WERI-Rb-1 (cell line): ENCODE results near the gene ELF2.
"Not testable (repeated sequence)": the region's sequence is repeated elsewhere in the genome, so short reads cannot be mapped to it uniquely, and the experiment has no call there.

Experiments used
- DNase-seq: peaks from one replicate; pipeline ENCODE4 v3.0.0-alpha.2; 2020
- H3K27ac ChIP-seq: fragments of 250-450 bp; sonication (Bioruptor Pico); 2 replicates; pipeline ENCODE4 v1.5.1; 2020; ENCODE audit warnings: mild to moderate bottlenecking, moderate library complexity
- H3K27me3 ChIP-seq: fragments of 250-450 bp; sonication (Bioruptor Pico); 2 replicates; pipeline ENCODE4 v1.5.1; 2021; ENCODE audit warnings: mild to moderate bottlenecking, low read depth, moderate library complexity; ENCODE audit not compliant: insufficient read depth, severe bottlenecking
- H3K36me3 ChIP-seq: fragments of 250-450 bp; sonication (Bioruptor Pico); 2 replicates; pipeline ENCODE4 v1.5.1; 2020; ENCODE audit warnings: mild to moderate bottlenecking, moderate library complexity
- H3K4me3 ChIP-seq: 2 replicates; pipeline ENCODE4 v1.5.1; 2011; ENCODE audit warnings: low read depth, mild to moderate bottlenecking, control low read depth, low read length
- H3K9me3 ChIP-seq: fragments of 250-450 bp; sonication (Bioruptor Pico); 2 replicates; pipeline ENCODE4 v1.5.1; 2021; ENCODE audit warnings: mild to moderate bottlenecking, moderate library complexity; ENCODE audit not compliant: severe bottlenecking
- CTCF ChIP-seq: IDR thresholded peaks from 2 replicates; pipeline ENCODE4 v1.5.1; 2011; ENCODE audit warnings: low read depth, mild to moderate bottlenecking, control low read depth, inconsistent platforms, low read length

Gene ELF2

DNA sequence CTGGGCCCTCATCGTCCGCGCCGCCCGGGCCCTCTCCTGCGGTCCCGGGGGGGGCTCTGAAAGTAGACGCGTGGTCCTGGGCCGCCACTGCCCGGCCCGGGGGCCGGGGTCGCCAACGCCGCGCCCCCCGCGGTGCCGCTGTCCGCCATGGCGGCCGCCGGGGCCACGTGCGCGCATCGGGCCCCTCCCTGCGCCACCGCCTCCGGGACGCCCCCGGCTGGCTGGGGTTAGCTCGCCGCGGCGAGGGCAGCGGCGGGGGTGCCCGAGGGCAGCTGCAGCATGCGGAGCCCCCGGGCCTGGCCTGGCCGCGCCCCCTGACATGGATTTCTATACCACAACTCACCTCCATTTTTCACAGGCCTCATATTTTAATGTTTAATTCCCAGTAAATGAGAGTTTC is 61.8 kb downstream of the ELF2 start:
- no peak overlapping the region for H3K4me3 ChIP-seq
- TF ChIP-seq CTCF: no peak
- no peaks in the 10 kb centered on the region for H3K27me3 ChIP-seq
- peaks cover 23% of the 10 kb centered on the region for H3K36me3 ChIP-seq
- no peaks in the 10 kb centered on the region for H3K9me3 ChIP-seq
- H3K27ac ChIP-seq: no peak overlapping the region
- no peak for DNase-seq

- H3K9me3 ChIP-seq, H3K4me3 ChIP-seq, H3K27me3 ChIP-seq, H3K27ac ChIP-seq, DNase-seq: not testable (repeated sequence)
- H3K36me3 ChIP-seq: peaks cover 19% of the 10 kb centered on the region
Measured at GRCh38 chr4:139114795-139115194, 62.2 kb downstream of the ELF2 start.

- peaks cover 18% of the 10 kb centered on the region for H3K36me3 ChIP-seq
- no peaks in the 10 kb centered on the region for H3K27me3 ChIP-seq
- no peak for TF ChIP-seq CTCF
- H3K27ac ChIP-seq: no peak overlapping the region
- no peak overlapping the region for H3K4me3 ChIP-seq
- no peaks in the 10 kb centered on the region for H3K9me3 ChIP-seq
- no peak for DNase-seq
Measured at GRCh38 chr4:139112650-139113049, 64.4 kb downstream of the ELF2 start.

GRCh38 chr4:139108567-139109128 is 68.4 kb downstream of the ELF2 start:
- H3K4me3 ChIP-seq: no peak overlapping the region
- no peaks in the 10 kb centered on the region for H3K9me3 ChIP-seq
- TF ChIP-seq CTCF: no peak
- no peaks in the 10 kb centered on the region for H3K27me3 ChIP-seq
- no peak overlapping the region for H3K27ac ChIP-seq
- peaks cover 6% of the 10 kb centered on the region for H3K36me3 ChIP-seq
- no peak for DNase-seq

- Histone ChIP-seq H3K27ac (no peak overlapping the region), H3K4me3 (no peak overlapping the region)
- TF ChIP-seq CTCF: peak; percentile 87
Measured at GRCh38 chr4:139099366-139099982, 77.5 kb downstream of the ELF2 start.

GRCh38 chr4:139092271-139092670 is 84.7 kb downstream of the ELF2 start:
- Histone ChIP-seq H3K27ac (no peak overlapping the region), H3K36me3 (0 out of 2 replicates have a peak, but pooled peaks cover 5% of the 10 kb centered on the region), H3K4me3 (no peak overlapping the region), H3K27me3 (no peaks in the 10 kb centered on the region), H3K9me3 (no peaks in the 10 kb centered on the region)
- TF ChIP-seq CTCF: no peak
- DNase-seq: no peak

More at GRCh38 chr4:139099366-139099982, 77.5 kb downstream of the ELF2 start:
- no peaks in the 10 kb centered on the region for H3K9me3 ChIP-seq
- peak; percentile 78 for DNase-seq
- peaks cover 8% of the 10 kb centered on the region for H3K36me3 ChIP-seq
- H3K27me3 ChIP-seq: no peaks in the 10 kb centered on the region
